RWPE2 (cell line): Measurements from ENCODE around the gene DDA1.

Experiments
- ATAC-seq: fragments of 200-7000 bp; cut with Tn5 transposase; 3 replicates; pipeline ENCODE4 v1.9.1; 2021; ENCODE audit warnings: low read depth
- DNase-seq: peaks from one replicate; pipeline ENCODE4 v3.0.0-alpha.2; 2020; ENCODE audit warnings: low spot score
- H3K27ac ChIP-seq: fragments of 450-650 bp; 2 replicates; pipeline ENCODE4 v1.5.1; 2017; ENCODE audit warnings: mild to moderate bottlenecking; ENCODE audit not compliant: poor library complexity, severe bottlenecking
- H3K27me3 ChIP-seq: fragments of 250-450 bp; sonication (Bioruptor Pico); 2 replicates; pipeline ENCODE4 v1.5.1; 2021; ENCODE audit warnings: mild to moderate bottlenecking, moderate library complexity; ENCODE audit not compliant: insufficient read depth, poor library complexity, severe bottlenecking
- H3K36me3 ChIP-seq: fragments of 250-450 bp; sonication (Bioruptor Pico); 2 replicates; pipeline ENCODE4 v1.5.1; 2020; ENCODE audit warnings: low read depth, mild to moderate bottlenecking, moderate library complexity
- H3K4me1 ChIP-seq: fragments of 250-450 bp; sonication (Bioruptor Pico); 2 replicates; pipeline ENCODE4 v1.5.1; 2021; ENCODE audit warnings: mild to moderate bottlenecking, moderate library complexity; ENCODE audit not compliant: insufficient read depth, poor library complexity, severe bottlenecking
- H3K4me3 ChIP-seq: fragments of 250-450 bp; sonication (Bioruptor Pico); 2 replicates; pipeline ENCODE4 v1.5.1; 2021; ENCODE audit warnings: mild to moderate bottlenecking, moderate library complexity; ENCODE audit not compliant: severe bottlenecking
- H3K9me3 ChIP-seq: fragments of 250-450 bp; sonication (Bioruptor Pico); 2 replicates; pipeline ENCODE4 v1.5.1; 2021; ENCODE audit warnings: mild to moderate bottlenecking, moderate library complexity; ENCODE audit not compliant: severe bottlenecking
- CTCF ChIP-seq: fragments of 450-650 bp; IDR thresholded peaks from one replicate; pipeline ENCODE4 v1.5.1; 2017; ENCODE audit warnings: mild to moderate bottlenecking, moderate library complexity; ENCODE audit not compliant: poor library complexity, severe bottlenecking

Gene DDA1

GRCh38 chr19:17286263-17286662 is 23.1 kb upstream of the DDA1 start:
- no peaks in the 10 kb centered on the region for H3K27me3 ChIP-seq
- no peaks in the 10 kb centered on the region for H3K9me3 ChIP-seq
- TF ChIP-seq CTCF = no peak
- DNase-seq (no peak), ATAC-seq (no peak)
- H3K36me3 ChIP-seq = no peaks in the 10 kb centered on the region
- H3K27ac ChIP-seq = no peak overlapping the region
- no peak overlapping the region for H3K4me3 ChIP-seq
- H3K4me1 ChIP-seq = no peaks in the 10 kb centered on the region

GRCh38 chr19:17286752-17287151 is 22.6 kb upstream of the DDA1 start:
- H3K4me1 ChIP-seq = no peaks in the 10 kb centered on the region
- TF ChIP-seq CTCF = no peak
- ATAC-seq (no peak), DNase-seq (no peak)
- H3K9me3 ChIP-seq = no peaks in the 10 kb centered on the region
- no peak overlapping the region for H3K4me3 ChIP-seq
- no peaks in the 10 kb centered on the region for H3K27me3 ChIP-seq
- no peak overlapping the region for H3K27ac ChIP-seq
- no peaks in the 10 kb centered on the region for H3K36me3 ChIP-seq

GRCh38 chr19:17289489-17289888 is 19.9 kb upstream of the DDA1 start:
- Histone ChIP-seq H3K36me3 (peaks cover 5% of the 10 kb centered on the region; the same call in 1 of the 2 replicates), H3K27ac (no peak overlapping the region), H3K4me1 (no peaks in the 10 kb centered on the region), H3K4me3 (no peak overlapping the region), H3K9me3 (no peaks in the 10 kb centered on the region), H3K27me3 (no peaks in the 10 kb centered on the region)
- DNase-seq = no peak
- no peak for TF ChIP-seq CTCF
- no peak for ATAC-seq

GRCh38 chr19:17292301-17293074 is 16.9 kb upstream of the DDA1 start:
- Histone ChIP-seq H3K4me3 (peak overlapping the region; percentile 38), H3K4me1 (peaks cover 7% of the 10 kb centered on the region), H3K27me3 (no peaks in the 10 kb centered on the region), H3K9me3 (no peaks in the 10 kb centered on the region), H3K36me3 (peaks cover 9% of the 10 kb centered on the region), H3K27ac (peak overlapping the region; percentile 55)
- ATAC-seq = peak; percentile 87
- TF ChIP-seq CTCF = peak; percentile 88
- DNase-seq = peak; percentile 90

GRCh38 chr19:17293605-17294004 is 15.8 kb upstream of the DDA1 start:
- H3K4me1 ChIP-seq = peaks cover 7% of the 10 kb centered on the region
- H3K36me3 ChIP-seq = peaks cover 17% of the 10 kb centered on the region
- H3K27ac ChIP-seq = peak overlapping the region; percentile 55
- no peaks in the 10 kb centered on the region for H3K27me3 ChIP-seq
- no peak overlapping the region for H3K4me3 ChIP-seq
- DNase-seq = no peak
- no peak for TF ChIP-seq CTCF
- no peaks in the 10 kb centered on the region for H3K9me3 ChIP-seq
- no peak for ATAC-seq
